ENCODE results near the gene DIP2C.

The DIP2C gene

GRCh38 chr10:230758-231157 is 458.7 kb downstream of the DIP2C start:
- DNase-seq (ENCODE audit: low spot score) = no peak

GRCh38 chr10:228366-228765 is 461.1 kb downstream of the DIP2C start:
- DNase-seq (ENCODE audit: low spot score) = no peak

- DNase-seq (ENCODE audit: low spot score) = no peak
These were observed 462.5 kb downstream of the DIP2C start for GRCh38 chr10:227014-227413.

GRCh38 chr10:226018-226417 is 463.4 kb downstream of the DIP2C start:
- no peak for DNase-seq (ENCODE audit: low spot score)

GRCh38 chr10:224571-224970 is 464.9 kb downstream of the DIP2C start:
- DNase-seq (ENCODE audit: low spot score) = no peak

All from ecto neural progenitor cell (in vitro differentiated cells).